Testis (tissue), 3 donors: ENCODE measurements around the gene FCHSD2. TPM values are rescaled to one million over a fixed set of nuclear protein-coding genes. Genes with fewer than 3 reads are reported as not detected.
A peak's percentile ranks its signal among the peaks of the same experiment; 100 is the strongest.

Experiments used
- DNase-seq: peaks from one replicate; pipeline ENCODE4 v3.0.0-alpha.2; 2019
- H3K27ac ChIP-seq, 2 donors: fragments of 200-600 bp; sonication (generic); one replicate each; pipeline ENCODE4 v1.5.1; 2019
- H3K27me3 ChIP-seq: fragments of 200-600 bp; sonication (generic); one replicate; pipeline ENCODE4 v1.5.1; 2019
- H3K36me3 ChIP-seq: fragments of 200-600 bp; sonication (generic); one replicate; pipeline ENCODE4 v1.5.1; 2017; ENCODE audit warnings: low read depth; ENCODE audit errors: missing control alignments
- H3K4me1 ChIP-seq: fragments of 200-600 bp; sonication (generic); one replicate; pipeline ENCODE4 v1.5.1; 2019
- H3K4me3 ChIP-seq, 2 donors: fragments of 200-600 bp; sonication (generic); one replicate each; pipeline ENCODE4 v1.5.1; 2017 to 2019
- H3K9me3 ChIP-seq: fragments of 200-600 bp; sonication (generic); one replicate; pipeline ENCODE4 v1.5.1; 2017
- POLR2A ChIP-seq: fragments of 450-650 bp; IDR thresholded peaks from one replicate; pipeline ENCODE4 v1.6.1; 2017; ENCODE audit warnings: antibody characterized with exemption, mild to moderate bottlenecking, moderate library complexity
- WGBS, 2 donors: methylation state at CpG; one replicate each; pipeline ENCODE4 v1.1.5; 2018; 5-methylcytosine and 5-hydroxymethylcytosine counted together
- intact Hi-C: fragments of 100-400 bp; cut with DNase I; formaldehyde crosslinking; loops from one replicate; pipeline ENCODE4 v1.15.1; 2023; ENCODE audit warnings: low total_unique reads
- polyA plus RNA-seq: library from polyadenylated mRNA; stranded (reverse); fragments of 350-450 nt; fragmentation: Illumina TruSeq; extraction: RNeasy Lipid Tissue Mini Kit (QIAGEN cat#74804); gene quantifications from one replicate; pipeline ENCODE4 v1.2.3, GENCODE V29; 2014; ENCODE audit warnings: low read depth, low replicate concordance; ENCODE audit not compliant: insufficient read depth
- total RNA-seq, 2 donors: library from RNA; depleted of rRNA; stranded (reverse); fragments of >200 nt; gene quantifications; one replicate each; pipeline ENCODE4 v1.2.3, GENCODE V29; 2016
- TF ChIP-seq, protein P1 (sequence below), 3 experiments: fragments of 450-650 bp in 2 of 3; fragments of 200-600 bp in 1 of 3; sonication (generic) in 1 of 3; IDR thresholded peaks; one replicate each; pipeline ENCODE4 v1.5.1; 2016 to 2019; ENCODE audit warnings: antibody characterized with exemption in 3 of 3, mild to moderate bottlenecking in 2 of 3, moderate library complexity in 1 of 3

FCHSD2 gene
- total and polyA plus RNA-seq, 3 donors from 2014 or later: 44.0 to 69.6 (median 65.9) TPM

DNA sequence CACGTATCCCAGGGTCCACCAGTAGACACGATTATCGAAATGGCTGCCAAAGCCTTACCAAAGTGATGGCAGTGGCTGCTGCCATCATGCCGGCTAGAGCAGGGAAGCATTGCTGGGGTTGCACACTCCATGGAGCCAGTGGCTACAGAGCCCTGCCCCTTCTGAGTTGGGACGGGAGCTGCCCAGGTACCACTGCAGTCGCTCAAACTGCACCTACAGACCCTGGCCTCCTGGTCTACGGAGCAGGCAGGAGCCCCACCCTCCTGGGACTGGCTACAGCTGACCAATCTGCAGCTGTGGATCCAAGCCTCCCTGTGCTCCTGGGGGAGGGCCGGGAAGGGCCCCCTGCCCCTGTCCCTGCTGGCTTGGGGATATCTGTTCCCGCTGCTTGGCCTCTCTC, 216.5 kb downstream of the FCHSD2 start:
- Histone ChIP-seq H3K27ac (no peak overlapping the region), H3K4me1 (peaks cover 8% of the 10 kb centered on the region), H3K9me3 (no peaks in the 10 kb centered on the region), H3K4me3 (no peak overlapping the region), H3K36me3 (no peaks in the 10 kb centered on the region), H3K27me3 (no peaks in the 10 kb centered on the region)
- intact Hi-C loops: no loop called here
- DNase-seq: no peak
- TF ChIP-seq POLR2A: no peak
- TF ChIP-seq, protein P1, sequence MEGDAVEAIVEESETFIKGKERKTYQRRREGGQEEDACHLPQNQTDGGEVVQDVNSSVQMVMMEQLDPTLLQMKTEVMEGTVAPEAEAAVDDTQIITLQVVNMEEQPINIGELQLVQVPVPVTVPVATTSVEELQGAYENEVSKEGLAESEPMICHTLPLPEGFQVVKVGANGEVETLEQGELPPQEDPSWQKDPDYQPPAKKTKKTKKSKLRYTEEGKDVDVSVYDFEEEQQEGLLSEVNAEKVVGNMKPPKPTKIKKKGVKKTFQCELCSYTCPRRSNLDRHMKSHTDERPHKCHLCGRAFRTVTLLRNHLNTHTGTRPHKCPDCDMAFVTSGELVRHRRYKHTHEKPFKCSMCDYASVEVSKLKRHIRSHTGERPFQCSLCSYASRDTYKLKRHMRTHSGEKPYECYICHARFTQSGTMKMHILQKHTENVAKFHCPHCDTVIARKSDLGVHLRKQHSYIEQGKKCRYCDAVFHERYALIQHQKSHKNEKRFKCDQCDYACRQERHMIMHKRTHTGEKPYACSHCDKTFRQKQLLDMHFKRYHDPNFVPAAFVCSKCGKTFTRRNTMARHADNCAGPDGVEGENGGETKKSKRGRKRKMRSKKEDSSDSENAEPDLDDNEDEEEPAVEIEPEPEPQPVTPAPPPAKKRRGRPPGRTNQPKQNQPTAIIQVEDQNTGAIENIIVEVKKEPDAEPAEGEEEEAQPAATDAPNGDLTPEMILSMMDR (IDR thresholded peaks at IDR 0.05): no peak
- WGBS, 2 donors: 96 to 97% methylated on average over 6 to 9 of the region's 9 CpGs

DNA sequence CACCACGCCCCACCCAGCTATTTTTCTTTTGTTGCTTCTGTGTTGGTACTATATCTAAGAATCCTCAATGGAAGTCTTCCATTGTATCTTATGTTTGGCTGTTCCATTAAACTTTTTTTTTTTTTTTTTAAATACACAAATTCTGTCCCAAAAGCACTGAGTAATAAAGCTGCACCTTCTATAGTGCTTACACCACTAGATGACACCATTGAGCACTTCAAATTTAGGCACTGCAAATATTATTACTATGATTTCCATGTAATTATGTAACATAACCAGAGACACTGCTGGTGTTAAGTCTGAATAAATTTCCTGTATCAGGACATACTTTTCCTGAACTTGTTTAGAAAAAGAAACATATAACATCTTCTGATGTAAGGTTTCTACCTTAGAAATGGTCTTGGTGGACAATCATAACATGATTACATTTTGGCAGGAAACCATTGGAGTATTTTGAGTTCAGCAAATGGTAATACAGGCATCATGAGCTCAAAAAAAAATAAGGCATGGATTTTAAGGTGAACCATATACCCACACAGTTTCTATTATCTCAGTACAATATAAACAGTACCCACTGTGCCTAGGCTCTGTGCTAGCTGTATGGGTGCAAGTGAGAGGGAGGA, 217.4 kb downstream of the FCHSD2 start:
- intact Hi-C loops: no loop called here

DNA sequence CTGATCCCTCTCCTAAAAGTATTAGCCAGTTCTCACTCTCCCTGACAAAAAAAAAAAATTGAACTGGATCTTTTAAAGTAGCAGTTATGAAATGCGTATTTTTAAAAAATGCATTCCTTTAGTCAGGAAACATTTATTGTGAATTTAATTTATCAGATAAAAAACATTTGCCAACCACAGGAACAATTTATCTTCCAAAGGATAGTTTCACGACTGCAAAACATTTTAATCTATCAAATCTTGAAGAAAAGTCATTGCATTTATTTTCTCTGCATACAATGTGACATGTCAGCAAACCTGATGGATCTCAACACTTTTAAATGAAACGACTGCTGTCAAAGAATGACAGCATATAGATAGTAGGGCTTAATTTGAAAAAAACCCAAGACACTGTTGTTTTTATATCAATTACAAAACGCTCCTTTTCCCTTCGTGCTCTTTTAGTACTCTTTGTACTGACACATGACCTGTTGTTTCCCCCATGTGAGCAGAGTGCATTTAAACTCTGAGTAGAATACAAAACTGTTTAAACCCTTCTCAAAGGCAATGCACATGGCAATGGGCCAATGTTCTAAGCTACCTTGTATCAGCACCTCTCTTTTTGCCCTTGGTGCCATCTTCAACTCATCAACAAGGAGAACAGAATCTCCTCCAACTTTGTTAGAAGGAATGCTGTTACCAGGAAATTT, 220.9 kb downstream of the FCHSD2 start:
- no peaks in the 10 kb centered on the region for H3K9me3 ChIP-seq
- no peak overlapping the region for H3K4me3 ChIP-seq
- 29 to 42% methylated on average over 5 of the region's 5 CpGs for WGBS, 2 donors
- peak; percentile 43 for DNase-seq
- H3K4me1 ChIP-seq: peaks cover 13% of the 10 kb centered on the region
- TF ChIP-seq POLR2A: no peak
- H3K27me3 ChIP-seq: no peaks in the 10 kb centered on the region
- H3K36me3 ChIP-seq: no peaks in the 10 kb centered on the region
- peak overlapping the region; percentile 12 to 63 for H3K27ac ChIP-seq
- intact Hi-C loops: no loop called here

More for the DNA sequence above, 217.4 kb downstream of the FCHSD2 start:
- no peaks in the 10 kb centered on the region for H3K9me3 ChIP-seq
- H3K27me3 ChIP-seq: no peaks in the 10 kb centered on the region
- H3K4me1 ChIP-seq: peaks cover 13% of the 10 kb centered on the region
- H3K27ac ChIP-seq: no peak overlapping the region
- no peaks in the 10 kb centered on the region for H3K36me3 ChIP-seq
- no peak for DNase-seq
- H3K4me3 ChIP-seq: no peak overlapping the region
- 100% methylated on average over 1 of the region's 1 CpG for WGBS, 2 donors
- TF ChIP-seq, protein P1 (IDR thresholded peaks at IDR 0.05): peak in 2 of 3 experiments; percentile 29 to 40
- TF ChIP-seq POLR2A: no peak

DNA sequence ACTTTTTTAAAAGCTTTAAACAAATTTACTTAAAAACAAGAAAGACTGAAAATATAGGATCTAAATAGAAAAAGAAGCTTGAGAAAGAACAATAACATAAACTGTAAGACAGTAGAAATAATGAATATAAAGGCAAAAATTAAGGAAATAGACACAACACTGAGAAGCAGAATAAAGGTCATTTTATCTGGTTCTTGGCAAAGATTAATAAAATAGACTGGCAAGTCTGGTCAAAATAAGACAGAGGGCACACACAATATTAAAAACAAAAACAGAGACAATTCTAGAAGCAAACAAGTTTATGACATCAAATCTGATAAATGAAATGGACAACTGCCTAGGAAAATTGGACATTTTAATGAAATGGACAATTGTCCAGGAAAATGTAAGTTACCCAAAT, 222.1 kb downstream of the FCHSD2 start:
- intact Hi-C loops: no loop called here
- no peaks in the 10 kb centered on the region for H3K36me3 ChIP-seq
- no peaks in the 10 kb centered on the region for H3K9me3 ChIP-seq
- H3K27me3 ChIP-seq: no peaks in the 10 kb centered on the region
- peaks cover 13% of the 10 kb centered on the region for H3K4me1 ChIP-seq
- no peak for DNase-seq
- H3K4me3 ChIP-seq: no peak overlapping the region
- TF ChIP-seq POLR2A: no peak
- TF ChIP-seq, protein P1 (IDR thresholded peaks at IDR 0.05): no peak
- H3K27ac ChIP-seq: peak overlapping the region; percentile 12 to 63

DNA sequence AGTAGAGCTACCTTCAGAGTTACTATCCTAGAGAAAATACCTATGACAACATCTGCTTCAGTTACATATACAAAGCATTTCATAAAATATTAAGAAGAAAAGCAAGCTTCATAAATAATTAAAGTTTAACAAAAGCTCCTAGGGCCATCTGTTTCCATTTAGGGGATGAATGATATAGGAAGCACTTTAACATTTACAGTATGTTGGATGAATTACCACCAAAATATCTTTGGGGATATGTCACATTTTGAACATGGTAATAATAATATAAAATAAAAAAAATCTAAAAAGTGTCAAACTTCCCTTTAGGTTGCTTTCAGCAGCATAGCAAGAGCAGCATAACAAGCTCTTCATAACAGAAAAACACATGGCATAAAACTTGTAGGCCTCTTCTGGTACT, 223.3 kb downstream of the FCHSD2 start:
- no peaks in the 10 kb centered on the region for H3K27me3 ChIP-seq
- no peaks in the 10 kb centered on the region for H3K9me3 ChIP-seq
- no peak for DNase-seq
- no peak overlapping the region for H3K27ac ChIP-seq
- no peaks in the 10 kb centered on the region for H3K36me3 ChIP-seq
- TF ChIP-seq POLR2A: no peak
- TF ChIP-seq, protein P1 (IDR thresholded peaks at IDR 0.05): no peak
- intact Hi-C loops: no loop called here
- H3K4me3 ChIP-seq: no peak overlapping the region
- H3K4me1 ChIP-seq: peaks cover 13% of the 10 kb centered on the region
